Measurements from ENCODE around the gene MAP3K21.

The MAP3K21 gene

DNA sequence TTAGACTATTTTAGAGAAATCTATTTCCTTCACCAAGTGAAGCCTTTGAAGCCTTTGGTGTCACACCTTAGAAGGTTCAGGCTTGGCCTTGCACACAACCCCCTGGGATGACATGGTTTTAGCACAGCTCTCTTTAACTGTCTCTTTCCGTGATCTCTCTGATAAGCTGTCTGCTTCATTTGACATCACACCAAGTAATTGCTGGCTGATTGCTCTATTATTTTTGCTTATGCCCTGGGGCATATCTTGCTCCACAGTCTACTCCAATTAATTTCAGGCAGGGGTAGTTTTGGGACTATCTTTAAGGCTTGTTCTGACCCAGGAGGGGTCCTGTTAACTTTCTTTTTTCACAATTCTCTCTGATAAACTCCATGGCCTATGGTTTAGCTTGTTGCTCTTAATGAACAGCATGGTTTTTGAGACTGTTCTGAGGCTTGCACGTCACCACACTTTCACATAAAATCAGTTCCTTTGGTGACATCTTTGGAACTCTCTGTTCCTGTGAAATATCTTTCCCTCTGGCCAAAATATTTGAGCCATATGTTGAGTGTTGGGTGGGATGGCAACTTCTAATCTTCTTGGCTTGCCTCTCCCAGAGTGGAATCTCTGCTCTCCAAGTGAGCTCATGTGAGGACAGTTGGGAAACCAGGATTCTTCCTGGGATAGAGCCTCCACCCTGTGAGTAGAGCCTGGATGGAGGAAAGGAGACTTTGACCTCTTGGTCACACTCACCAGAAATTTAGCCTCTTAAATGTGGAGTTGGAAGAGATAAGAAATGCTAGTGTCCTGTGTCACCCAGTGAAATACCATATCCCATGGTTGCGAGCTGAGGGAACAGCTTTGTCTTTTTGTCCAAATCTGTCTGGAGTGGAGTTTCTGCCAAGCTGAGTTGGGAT, 63.6 kb downstream of the MAP3K21 start:
- DNase-seq = no peak

GRCh38 chr1:233393084-233393840, 65.7 kb downstream of the MAP3K21 start:
- DNase-seq = no peak

DNA sequence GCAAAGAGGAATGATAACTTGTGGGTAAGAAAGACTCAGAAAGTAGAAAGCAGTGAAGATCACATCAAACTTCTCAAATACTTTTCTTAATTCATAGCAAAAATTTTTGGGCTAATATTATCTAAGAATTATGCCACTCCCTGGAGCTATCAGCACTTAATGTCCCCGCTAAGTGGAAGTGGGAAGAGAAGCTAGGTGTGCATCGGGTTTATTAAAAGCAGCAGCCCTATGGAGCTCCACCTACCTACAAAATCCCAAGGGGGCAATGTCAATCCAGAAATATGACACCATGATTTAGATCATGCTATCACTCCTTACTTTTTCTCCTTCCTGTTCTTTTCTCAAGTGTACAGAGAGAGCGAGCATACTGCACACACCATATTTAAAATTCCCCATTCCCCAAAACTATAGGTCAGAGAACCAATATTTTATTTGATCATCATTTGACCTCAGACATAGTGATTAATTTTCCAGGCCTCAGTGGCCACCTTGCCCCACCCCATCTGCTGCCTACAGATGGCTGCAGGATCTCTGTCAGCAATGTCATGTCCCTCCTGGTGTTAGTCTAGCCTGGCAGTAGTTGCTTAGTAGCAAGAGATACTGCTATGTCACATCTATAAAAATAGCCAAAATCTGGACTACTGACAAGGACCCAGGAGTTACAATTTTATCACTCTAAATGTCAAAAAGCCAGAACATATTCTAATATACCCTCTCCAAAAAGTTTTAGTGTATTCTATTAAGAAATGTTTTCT, 66.6 kb downstream of the MAP3K21 start:
- DNase-seq = no peak

DNA sequence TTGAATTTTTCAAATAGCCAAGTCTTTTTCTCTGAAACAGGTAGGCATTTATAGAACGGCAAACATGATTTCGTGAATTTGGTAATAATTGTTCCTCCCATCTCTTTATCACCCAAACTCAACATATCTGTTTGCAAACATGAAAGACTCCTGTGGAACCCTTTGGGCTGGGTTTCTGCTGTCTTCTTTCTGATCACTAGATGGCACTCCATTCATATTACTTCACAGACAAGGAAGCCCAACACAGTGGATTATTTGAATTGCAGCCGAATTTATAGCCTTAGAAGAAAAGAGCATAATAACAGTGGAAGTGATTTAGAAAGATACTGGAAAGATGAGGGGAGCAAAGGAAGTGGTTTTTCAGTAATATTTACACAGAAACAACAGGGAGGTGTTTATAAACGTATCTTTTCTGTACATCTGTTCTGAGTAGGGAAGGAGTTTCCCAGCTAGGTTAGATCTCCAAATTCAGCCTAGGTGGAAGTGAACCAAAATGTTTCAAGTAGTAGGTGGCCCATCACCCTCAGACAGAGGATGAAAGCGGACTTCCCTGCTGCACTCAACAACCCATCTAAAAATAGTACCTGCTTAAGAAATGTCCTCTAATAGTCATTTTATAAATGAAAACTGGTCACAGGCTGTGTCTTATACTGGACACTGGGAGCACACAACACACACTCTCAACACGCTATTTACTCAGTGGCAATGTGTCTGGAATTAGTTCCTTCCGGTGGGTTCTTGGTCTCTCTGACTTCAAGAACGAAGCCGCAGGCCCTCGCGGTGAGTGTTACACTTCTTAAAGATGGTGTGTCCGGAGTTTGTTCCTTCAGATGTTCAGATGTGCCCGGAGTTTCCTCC, 67.6 kb downstream of the MAP3K21 start:
- peak; percentile 31 for DNase-seq

DNA sequence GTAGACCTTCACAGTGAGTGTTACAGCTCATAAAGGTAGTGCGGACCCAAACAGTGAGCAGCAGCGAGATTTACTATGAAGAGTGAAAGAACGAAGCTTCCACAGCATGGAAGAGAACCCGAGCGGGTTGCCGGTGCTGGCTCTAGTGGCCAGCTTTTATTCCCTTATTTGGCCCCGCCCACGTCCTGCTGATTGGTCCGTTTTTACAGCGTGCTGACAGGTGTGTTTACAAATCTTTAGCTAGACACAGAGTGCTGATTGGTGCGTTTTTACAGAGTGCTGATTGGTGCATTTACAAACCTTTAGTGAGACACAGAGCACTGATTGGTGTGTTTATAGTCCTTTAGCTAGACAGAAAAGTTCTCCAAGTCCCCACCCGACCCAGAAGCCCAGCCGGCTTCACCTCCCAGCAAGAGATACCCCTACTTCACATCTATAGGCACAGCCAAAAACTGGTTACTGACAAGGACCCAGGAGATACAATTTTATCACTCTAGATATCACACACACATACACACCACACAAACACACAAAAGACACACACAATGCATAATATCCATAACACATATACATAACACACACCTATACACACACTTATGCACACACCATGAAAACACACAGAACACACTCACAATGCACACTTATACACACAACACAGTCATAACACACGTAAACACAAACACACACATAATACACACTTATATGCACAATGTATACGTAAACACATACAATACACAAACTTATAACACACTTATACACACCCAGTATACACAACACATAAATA, 68.5 kb downstream of the MAP3K21 start:
- no peak for DNase-seq

- no peak for DNase-seq
These were observed 78.9 kb downstream of the MAP3K21 start for GRCh38 chr1:233406339-233406960.

- DNase-seq = no peak
These were observed 79.6 kb downstream of the MAP3K21 start for GRCh38 chr1:233406994-233407631.

DNA sequence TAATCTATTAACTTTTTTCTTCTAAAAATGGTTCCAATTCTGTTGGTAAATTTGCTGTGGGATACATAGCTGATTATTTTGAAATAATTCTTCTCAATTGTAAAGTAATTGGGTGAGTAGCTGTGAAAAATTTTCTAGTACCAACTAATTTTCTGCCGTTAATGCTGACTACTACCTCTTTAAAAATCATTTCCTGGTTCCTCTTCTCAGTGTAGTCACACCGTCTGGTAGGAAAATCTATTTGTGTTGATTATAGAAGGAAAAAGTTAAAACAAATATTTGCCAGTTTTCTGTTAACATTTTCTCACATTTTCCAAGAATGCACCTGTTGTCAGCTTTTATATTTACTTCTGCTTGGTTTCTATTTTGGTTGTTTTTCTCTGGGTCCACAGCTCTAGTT, 82.0 kb downstream of the MAP3K21 start:
- no peak for DNase-seq

- no peak for DNase-seq
These were observed 83.4 kb downstream of the MAP3K21 start for GRCh38 chr1:233410906-233411305.

GRCh38 chr1:233412812-233413211, 85.3 kb downstream of the MAP3K21 start:
- DNase-seq = no peak

DNA sequence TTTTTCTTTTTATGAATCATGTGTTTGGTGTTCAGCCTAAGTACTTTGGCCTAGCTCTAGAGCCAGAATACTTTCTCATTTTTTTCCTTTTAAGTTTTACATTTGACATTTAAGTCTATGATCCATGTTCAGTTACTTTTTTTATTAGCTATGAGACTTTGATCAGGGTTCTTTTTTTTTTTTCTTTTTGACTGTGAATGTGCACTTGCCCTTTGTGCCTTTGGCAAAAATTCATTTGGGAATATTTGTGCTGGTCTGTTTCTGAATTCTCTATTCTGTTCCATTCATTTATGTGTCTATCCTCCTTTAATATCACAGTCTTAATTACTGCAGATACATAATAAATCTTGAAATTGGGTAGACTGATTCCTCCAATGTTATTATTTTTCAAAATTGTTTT, 93.8 kb downstream of the MAP3K21 start:
- no peak for DNase-seq

DNA sequence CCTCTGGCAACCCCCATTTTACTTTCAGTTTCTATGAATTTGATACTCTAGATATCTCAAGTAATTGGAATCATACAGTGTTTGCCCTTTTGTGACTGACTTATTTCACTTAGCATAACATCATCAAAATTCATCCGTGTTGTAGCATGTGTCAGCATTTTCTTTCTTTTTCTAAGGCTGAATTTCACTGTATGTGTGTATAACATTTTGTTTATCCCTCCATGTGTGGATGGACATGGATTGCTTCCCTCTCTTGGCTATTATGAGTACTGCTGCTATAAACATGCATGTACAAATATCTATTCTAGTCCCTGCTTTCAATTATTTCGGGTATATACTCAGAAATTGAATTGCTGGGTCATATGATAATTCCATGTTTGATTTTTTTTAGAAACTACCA, 97.3 kb downstream of the MAP3K21 start:
- DNase-seq = no peak

- no peak for DNase-seq
These were observed 100.4 kb downstream of the MAP3K21 start for GRCh38 chr1:233427907-233428306.

DNA sequence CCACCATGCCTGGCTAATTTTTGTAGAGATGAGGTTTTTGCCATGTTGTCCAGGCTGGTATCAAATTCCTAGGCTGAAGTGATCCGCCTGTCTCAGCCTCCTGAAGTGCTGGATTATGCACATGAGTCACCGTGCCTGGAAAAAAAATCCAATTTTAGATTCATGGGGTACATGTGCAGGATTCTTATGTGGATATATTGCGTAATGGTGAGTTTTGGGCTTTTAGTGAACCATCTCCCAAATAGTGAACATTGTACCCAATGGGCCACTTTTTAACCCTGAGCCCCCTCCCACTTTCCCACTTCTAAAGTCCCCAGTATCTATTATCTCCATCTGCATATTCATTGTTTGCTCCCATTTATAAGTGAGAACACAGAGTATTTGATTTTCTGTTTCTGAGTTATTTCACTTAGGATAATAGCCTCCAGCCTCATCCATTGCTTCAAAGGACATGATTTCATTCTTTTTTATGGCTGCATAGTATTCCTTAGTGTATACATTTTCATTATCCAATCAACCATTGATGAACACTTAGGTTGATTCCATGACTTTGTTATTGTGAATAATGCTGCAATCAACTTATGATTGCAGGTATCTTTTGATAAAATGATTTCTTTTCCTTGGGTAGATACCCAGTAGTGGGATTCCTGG, 104.4 kb downstream of the MAP3K21 start:
- DNase-seq = no peak

GRCh38 chr1:233432916-233433315, 105.4 kb downstream of the MAP3K21 start:
- no peak for DNase-seq

DNA sequence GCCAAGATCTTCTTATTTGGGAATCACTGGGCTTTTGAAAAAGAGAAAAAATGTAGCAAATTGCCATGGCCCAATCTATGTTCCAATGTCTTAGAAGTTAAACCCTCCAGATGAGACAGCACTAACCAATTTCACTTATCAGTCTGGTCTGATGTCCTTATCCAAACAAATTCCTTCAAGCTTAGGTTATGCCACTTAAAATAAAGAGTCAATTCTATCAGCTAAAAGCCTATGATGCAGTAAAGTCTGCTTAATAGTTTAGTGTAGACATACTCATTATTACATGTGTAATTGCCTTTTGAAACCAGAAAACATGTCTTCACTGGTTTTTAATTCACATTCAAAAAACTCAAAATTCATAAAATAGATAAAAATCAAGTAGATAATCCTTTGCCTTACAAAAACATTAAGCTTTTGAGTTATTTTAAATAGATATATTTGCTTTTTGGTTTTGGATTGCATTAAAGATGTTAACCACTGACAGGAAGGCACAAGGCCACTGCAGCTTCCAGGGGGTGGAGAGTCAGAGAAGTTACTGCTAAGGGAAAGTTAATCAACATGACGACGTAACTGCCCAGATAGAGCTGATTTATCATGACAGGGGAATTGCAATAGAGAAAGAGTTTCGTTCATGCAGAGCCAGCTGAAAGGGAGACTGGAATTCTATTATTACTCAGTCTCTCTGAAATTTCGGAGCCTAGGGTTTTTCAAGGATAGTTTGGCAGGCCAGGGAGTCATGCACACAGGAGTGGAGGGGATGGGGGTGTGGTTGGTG, 106.1 kb downstream of the MAP3K21 start:
- no peak for DNase-seq

Data from NCI-H1048 (cell line).